A549 treated with CpdA at 1 μM for 4 hours (cell line): ENCODE results near the gene NRDE2. TPM values are rescaled to one million over a fixed set of nuclear protein-coding genes. Genes with fewer than 3 reads are reported as not detected.

ENCODE experiments used
- total RNA-seq: library from RNA; stranded (reverse); fragments of 200-300 nt; extraction: Qiagen RNA extraction; gene quantifications from 5 replicates; pipeline ENCODE4 v1.2.3, GENCODE V29; 2022; ENCODE audit warnings: low read depth

Gene NRDE2, protein sequence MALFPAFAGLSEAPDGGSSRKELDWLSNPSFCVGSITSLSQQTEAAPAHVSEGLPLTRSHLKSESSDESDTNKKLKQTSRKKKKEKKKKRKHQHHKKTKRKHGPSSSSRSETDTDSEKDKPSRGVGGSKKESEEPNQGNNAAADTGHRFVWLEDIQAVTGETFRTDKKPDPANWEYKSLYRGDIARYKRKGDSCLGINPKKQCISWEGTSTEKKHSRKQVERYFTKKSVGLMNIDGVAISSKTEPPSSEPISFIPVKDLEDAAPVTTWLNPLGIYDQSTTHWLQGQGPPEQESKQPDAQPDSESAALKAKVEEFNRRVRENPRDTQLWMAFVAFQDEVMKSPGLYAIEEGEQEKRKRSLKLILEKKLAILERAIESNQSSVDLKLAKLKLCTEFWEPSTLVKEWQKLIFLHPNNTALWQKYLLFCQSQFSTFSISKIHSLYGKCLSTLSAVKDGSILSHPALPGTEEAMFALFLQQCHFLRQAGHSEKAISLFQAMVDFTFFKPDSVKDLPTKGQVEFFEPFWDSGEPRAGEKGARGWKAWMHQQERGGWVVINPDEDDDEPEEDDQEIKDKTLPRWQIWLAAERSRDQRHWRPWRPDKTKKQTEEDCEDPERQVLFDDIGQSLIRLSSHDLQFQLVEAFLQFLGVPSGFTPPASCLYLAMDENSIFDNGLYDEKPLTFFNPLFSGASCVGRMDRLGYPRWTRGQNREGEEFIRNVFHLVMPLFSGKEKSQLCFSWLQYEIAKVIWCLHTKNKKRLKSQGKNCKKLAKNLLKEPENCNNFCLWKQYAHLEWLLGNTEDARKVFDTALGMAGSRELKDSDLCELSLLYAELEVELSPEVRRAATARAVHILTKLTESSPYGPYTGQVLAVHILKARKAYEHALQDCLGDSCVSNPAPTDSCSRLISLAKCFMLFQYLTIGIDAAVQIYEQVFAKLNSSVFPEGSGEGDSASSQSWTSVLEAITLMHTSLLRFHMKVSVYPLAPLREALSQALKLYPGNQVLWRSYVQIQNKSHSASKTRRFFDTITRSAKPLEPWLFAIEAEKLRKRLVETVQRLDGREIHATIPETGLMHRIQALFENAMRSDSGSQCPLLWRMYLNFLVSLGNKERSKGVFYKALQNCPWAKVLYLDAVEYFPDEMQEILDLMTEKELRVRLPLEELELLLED
- total RNA-seq, result 8.9 to 10.2 TPM (median 9.6 TPM) in 5 replicates

DNA sequence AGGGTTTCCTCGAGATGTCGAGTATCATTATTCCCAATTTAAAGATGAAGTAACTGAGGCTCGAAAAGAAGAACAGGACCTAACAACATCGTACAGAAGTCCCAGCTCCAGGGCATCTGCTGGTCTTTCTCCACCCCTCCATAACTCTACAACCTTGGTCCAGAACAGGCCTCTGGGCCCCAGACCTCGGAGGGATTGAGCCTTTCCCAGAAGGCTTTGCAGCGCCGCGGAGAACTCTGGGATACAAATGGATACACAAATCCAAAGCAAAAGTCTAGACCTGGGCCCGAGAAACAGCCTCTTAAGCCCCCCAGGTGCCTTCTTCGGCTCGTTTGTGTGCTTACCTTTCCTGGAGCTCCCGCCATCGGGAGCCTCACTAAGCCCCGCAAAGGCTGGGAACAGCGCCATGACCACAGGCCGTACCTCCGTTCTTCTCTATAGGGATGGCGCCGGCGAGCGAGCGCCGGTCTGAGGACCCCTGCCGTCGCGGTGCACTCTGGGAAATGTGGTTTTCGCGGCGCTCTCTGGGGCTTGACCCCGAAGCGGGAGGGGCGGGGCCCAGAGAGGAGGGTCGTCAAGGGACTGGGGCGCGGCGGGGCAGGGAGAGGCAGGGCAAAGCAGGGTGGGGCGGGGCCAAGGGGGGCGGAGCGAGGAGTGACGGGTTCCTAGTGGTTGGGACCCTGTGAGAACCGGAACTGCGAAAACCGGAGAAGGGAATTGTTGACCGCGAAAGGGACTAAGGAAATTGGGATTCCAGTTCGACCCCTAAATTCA, at the start of gene NRDE2:
Gene NRDE2 (minus strand): TSS at position 445 of the 774 bp plus-strand sequence. CDS start 37 bp downstream, at position 408.

DNA sequence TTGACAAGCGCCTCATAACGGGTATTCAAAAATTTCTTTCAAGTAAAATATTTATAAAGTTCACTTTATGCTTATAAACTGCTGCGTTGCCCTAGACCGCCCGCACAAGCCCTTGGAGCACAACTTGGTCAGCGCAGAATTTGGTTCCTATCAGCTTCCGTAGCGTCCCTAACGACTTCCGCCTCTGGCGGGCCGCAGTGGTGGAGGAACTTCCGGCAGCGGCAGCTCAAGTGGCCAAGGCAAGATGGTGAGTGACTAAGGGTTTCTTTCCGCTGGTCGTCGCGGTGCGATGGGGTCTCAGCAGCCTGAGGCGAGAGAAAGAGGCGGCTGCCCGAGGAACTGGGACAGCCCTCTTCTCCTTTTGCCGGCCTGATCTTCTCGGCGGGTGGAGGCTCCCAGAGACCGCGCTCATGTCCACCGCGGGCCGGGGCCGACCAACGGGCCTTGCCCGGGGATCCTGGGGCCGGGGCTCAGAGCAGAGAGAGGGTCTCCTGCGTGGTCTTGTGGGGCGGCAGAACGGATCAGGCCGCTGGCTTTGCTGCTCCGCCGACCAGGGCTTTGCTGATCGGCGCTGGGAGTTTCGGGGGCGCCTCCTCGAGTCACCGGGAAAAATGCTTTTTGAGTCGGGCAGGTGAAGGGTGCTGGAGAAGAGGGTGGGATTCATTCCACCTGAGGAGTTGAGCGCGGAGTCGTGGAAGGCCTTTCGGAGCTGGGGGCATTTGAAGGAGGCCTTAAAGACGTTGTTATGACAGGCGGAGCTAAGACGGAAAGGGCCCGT, 75.2 kb downstream of the NRDE2 start, which contains the start of gene PSMC1:
Gene PSMC1 (plus strand): TSS at position 200 of the 778 bp plus-strand sequence. CDS start 45 bp downstream, at position 245.

Other genes starting within 250 kb of the NRDE2 start
- gene PSMC1, start 75.4 kb downstream of the NRDE2 start, total RNA-seq, result 218 to 380 TPM (median 230 TPM) in 5 replicates
- gene CALM1, start 65.1 kb upstream of the NRDE2 start, total RNA-seq, result 287 to 332 TPM (median 319 TPM) in 5 replicates